ENCODE data around the gene OR10H3. TPM values are rescaled to one million over a fixed set of nuclear protein-coding genes. Genes with fewer than 3 reads are reported as not detected.

The OR10H3 gene
- total RNA-seq, 2 experiments from 2014 or later, result not detected

DNA sequence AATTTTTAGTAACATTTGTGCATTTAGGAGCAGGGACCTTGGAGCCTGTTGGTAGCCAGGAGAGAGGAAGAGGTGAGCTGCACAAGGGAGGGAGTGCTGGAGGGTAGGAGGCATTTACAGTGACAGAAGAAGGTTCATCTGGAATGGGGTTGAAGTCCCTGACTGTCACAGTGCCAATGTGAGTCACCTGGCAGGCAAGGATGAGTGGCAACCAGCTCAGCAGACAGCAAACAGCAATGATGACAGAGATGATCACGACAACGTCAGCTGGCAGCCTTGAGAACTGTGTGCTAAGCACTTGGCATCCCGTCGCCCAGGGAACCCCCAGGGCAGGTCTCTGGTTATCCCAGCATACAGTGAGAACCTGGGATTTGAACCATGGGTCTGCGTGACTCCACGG, 52.3 kb downstream of the OR10H3 start:
- Mint-ChIP-seq H3K4me1 (ENCODE audit: low read depth) (no peaks in the 10 kb centered on the region), H3K36me3 (ENCODE audit: low read depth) (no peaks in the 10 kb centered on the region), H3K27me3 (peaks cover 7% of the 10 kb centered on the region), H3K27ac (no peak overlapping the region), H3K9me3 (no peaks in the 10 kb centered on the region), H3K4me3 (no peak overlapping the region)
- DNase-seq (no peak), ATAC-seq (no peak)
- TF ChIP-seq, protein P1, sequence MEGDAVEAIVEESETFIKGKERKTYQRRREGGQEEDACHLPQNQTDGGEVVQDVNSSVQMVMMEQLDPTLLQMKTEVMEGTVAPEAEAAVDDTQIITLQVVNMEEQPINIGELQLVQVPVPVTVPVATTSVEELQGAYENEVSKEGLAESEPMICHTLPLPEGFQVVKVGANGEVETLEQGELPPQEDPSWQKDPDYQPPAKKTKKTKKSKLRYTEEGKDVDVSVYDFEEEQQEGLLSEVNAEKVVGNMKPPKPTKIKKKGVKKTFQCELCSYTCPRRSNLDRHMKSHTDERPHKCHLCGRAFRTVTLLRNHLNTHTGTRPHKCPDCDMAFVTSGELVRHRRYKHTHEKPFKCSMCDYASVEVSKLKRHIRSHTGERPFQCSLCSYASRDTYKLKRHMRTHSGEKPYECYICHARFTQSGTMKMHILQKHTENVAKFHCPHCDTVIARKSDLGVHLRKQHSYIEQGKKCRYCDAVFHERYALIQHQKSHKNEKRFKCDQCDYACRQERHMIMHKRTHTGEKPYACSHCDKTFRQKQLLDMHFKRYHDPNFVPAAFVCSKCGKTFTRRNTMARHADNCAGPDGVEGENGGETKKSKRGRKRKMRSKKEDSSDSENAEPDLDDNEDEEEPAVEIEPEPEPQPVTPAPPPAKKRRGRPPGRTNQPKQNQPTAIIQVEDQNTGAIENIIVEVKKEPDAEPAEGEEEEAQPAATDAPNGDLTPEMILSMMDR (IDR thresholded peaks at IDR 0.05), result no peak
- intact Hi-C loops (cut with micrococcal nuclease), result no loop called here
- POLR2A ChIA-PET, result no interaction called here
- CTCF ChIA-PET, result no interaction called here

Other genes starting within 250 kb of the OR10H3 start
- gene CYP4F22, start 229.5 kb upstream of the OR10H3 start, total RNA-seq, result 1 to 10 TPM; 1.5 to 1.7 TPM
- gene CYP4F8, start 122.8 kb upstream of the OR10H3 start, total RNA-seq, result not detected
- gene CYP4F3, start 97.1 kb upstream of the OR10H3 start, total RNA-seq, result under 1 TPM; 0.16 TPM
- not detected for gene CYP4F12, start 64.9 kb upstream of the OR10H3 start, total RNA-seq
- gene OR10H2, start 10.0 kb upstream of the OR10H3 start, total RNA-seq, result not detected
- under 1 TPM in 1 of 2 experiments, not detected in 1; 0.04 TPM for gene OR10H5, start 49.7 kb downstream of the OR10H3 start, total RNA-seq
- not detected for gene OR10H1, start 77.7 kb downstream of the OR10H3 start, total RNA-seq
- under 1 TPM in 1 of 2 experiments, not detected in 1; 0.18 TPM for gene CYP4F2, start 160.1 kb downstream of the OR10H3 start, total RNA-seq
- gene CYP4F11, start 196.5 kb downstream of the OR10H3 start, total RNA-seq, result not detected
- gene OR10H4, start 211.0 kb downstream of the OR10H3 start, total RNA-seq, result not detected

Measured in activated CD8-positive, alpha-beta T cell treated with anti-CD3 and anti-CD28 coated beads for 36 hours (primary cell).